Skeletal muscle satellite cell (primary cell): Measurements from ENCODE around the gene PSMD8.
"Not testable (repeated sequence)": the region's sequence is repeated elsewhere in the genome, so short reads cannot be mapped to it uniquely, and the experiment has no call there.

Source experiments
- H3K27me3 ChIP-seq: 2 replicates; pipeline ENCODE4 v1.7.0; 2013; ENCODE audit warnings: low read length; ENCODE audit not compliant: control insufficient read depth, insufficient read depth
- H3K36me3 ChIP-seq: 2 replicates; pipeline ENCODE4 v1.7.0; 2013; ENCODE audit warnings: mild to moderate bottlenecking, control low read depth, low read length; ENCODE audit not compliant: insufficient read depth
- H3K4me1 ChIP-seq: 2 replicates; pipeline ENCODE4 v1.7.0; 2013; ENCODE audit warnings: low read length; ENCODE audit not compliant: control insufficient read depth, insufficient read depth
- H3K4me2 ChIP-seq: 2 replicates; pipeline ENCODE4 v1.7.0; 2013; ENCODE audit warnings: mild to moderate bottlenecking, low read length
- H3K4me3 ChIP-seq: 2 replicates; pipeline ENCODE4 v1.7.0; 2013; ENCODE audit warnings: low read length
- H3K9ac ChIP-seq: 2 replicates; pipeline ENCODE4 v1.7.0; 2013; ENCODE audit warnings: mild to moderate bottlenecking, low read depth, low read length, moderate library complexity
- H3K9me3 ChIP-seq: replicated peaks from 2 replicates; pipeline ENCODE4 v1.7.0; 2013; ENCODE audit warnings: mild to moderate bottlenecking, control low read depth, low read length

Gene PSMD8

GRCh38 chr19:38362946-38363688 is 11.3 kb upstream of the PSMD8 start:
- not testable (repeated sequence) for H3K4me1 ChIP-seq, H3K9me3 ChIP-seq, H3K9ac ChIP-seq, H3K36me3 ChIP-seq
- Histone ChIP-seq H3K27me3 (peaks cover 46% of the 10 kb centered on the region), H3K4me2 (peak overlapping the region; percentile 88), H3K4me3 (peak overlapping the region; percentile 73)

DNA sequence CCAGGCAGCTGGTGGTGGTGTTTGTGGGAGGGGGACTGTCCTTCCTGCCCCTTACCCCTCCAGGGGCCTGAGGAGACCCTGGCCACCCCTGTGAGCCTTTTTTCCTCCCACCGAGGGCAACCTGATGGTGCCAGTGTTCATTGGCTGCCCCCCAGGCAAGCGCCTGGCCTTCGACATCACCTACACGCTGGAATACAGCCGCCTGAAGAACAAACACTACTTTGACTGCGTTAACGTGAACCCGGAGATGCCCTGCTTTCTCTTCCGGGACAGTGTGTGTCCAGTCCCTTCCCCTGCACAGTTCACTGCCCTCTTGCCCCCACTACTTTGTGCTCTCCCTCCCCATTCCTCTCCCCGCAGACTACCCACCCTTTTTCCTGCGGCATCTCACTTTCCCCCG is 7.3 kb upstream of the PSMD8 start:
- Histone ChIP-seq H3K4me2 (no peak overlapping the region), H3K4me1 (peaks cover 4% of the 10 kb centered on the region), H3K36me3 (no peaks in the 10 kb centered on the region), H3K9me3 (no peaks in the 10 kb centered on the region), H3K9ac (no peak overlapping the region), H3K4me3 (no peak overlapping the region), H3K27me3 (peaks cover 21% of the 10 kb centered on the region)

DNA sequence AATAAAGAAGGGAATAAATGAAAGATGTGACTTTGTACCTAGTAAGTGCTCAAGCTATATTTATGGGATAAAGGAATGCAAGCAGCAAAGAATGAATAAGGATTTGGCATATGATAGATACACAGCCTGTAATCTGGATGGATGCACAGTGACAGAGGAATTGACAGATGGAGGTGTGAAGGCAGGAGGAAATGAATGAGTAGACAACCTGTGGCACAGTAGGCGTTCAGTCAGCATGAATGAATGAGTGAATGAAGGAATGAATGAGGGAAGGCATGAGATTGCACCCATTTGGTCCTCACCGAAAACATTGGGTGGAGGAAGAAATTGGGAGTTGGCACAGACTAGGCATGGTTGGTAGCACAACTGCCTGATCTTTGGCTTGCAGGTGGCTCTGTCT is 4.8 kb upstream of the PSMD8 start:
- no peak overlapping the region for H3K9ac ChIP-seq
- no peaks in the 10 kb centered on the region for H3K36me3 ChIP-seq
- H3K4me3 ChIP-seq, result no peak overlapping the region
- peaks cover 21% of the 10 kb centered on the region for H3K27me3 ChIP-seq
- peaks cover 4% of the 10 kb centered on the region for H3K4me1 ChIP-seq
- H3K9me3 ChIP-seq, result no peaks in the 10 kb centered on the region
- no peak overlapping the region for H3K4me2 ChIP-seq

DNA sequence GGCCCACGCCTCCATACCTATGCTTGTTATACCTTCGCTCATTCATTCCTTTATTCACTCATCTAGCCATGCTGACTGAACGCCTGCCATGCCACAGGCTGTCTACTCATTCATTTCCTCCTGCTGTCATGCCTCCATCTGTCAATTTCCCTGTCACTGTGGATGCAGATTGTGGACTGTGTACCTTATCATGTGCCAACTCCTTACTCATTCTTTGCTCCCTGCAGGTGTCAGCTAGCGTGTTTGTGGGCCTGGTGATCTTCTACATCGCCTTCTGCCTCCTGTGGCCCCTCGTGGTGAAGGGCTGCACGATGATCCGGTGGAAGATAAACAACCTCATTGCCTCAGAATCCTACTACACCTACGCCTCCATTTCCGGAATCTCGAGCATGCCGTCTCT is 4.1 kb upstream of the PSMD8 start:
- Histone ChIP-seq H3K4me2 (no peak overlapping the region), H3K9ac (no peak overlapping the region), H3K27me3 (peaks cover 21% of the 10 kb centered on the region), H3K9me3 (no peaks in the 10 kb centered on the region), H3K36me3 (no peaks in the 10 kb centered on the region), H3K4me1 (peaks cover 4% of the 10 kb centered on the region), H3K4me3 (no peak overlapping the region)

DNA sequence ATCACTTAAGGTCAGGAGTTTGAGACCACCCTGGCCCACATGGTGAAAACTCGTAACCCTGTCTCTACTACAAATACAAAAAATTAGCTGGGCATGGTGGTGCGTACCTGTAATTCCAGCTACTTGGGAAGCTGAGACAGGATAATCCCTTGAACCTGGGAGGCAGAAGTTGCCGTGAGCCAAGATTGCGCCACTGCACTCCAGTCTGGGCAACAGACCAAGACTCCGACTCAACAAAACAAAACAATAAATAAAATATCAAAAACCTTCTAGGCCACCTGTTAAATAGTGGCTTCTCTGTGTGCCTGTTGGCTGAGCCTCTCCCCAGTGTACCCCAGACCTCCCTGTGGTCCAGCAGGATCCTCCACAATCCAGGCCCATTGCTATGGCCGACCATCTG is 3.3 kb upstream of the PSMD8 start:
- Histone ChIP-seq H3K9me3 (no peaks in the 10 kb centered on the region), H3K4me1 (peaks cover 9% of the 10 kb centered on the region), H3K27me3 (peaks cover 21% of the 10 kb centered on the region), H3K4me2 (no peak overlapping the region), H3K4me3 (no peak overlapping the region), H3K36me3 (peaks cover 2% of the 10 kb centered on the region), H3K9ac (no peak overlapping the region)

- H3K9ac ChIP-seq, result peak overlapping the region; percentile 67
- H3K4me1 ChIP-seq, result peaks cover 18% of the 10 kb centered on the region
- H3K9me3 ChIP-seq, result no peaks in the 10 kb centered on the region
- peaks cover 20% of the 10 kb centered on the region for H3K36me3 ChIP-seq
- H3K27me3 ChIP-seq, result peaks cover 8% of the 10 kb centered on the region
- peak overlapping the region; percentile 95 for H3K4me3 ChIP-seq
- H3K4me2 ChIP-seq, result peak overlapping the region; percentile 94
Observed at GRCh38 chr19:38373907-38374331, 452 bp upstream of the PSMD8 start.

DNA sequence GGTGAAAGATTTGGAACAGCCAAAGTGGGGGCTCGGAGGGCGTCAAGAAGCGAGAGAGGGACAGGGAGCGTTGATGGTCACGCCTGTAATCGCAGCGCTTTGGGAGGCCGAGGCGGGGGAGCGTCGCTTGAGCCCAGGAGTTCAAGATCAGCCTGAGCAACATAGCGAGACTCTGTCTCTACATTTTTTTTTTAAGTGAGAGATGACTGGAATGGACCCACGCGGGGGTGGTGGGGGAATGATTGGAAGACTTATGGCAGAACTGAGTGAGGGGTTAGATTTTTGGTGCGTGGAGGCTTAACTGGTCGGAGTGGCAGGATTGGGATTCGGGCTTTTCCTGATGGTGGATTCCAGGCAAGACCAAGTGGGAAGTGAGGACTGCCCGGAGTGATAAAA is 725 bp downstream of the PSMD8 start:
- Histone ChIP-seq H3K4me1 (peaks cover 18% of the 10 kb centered on the region), H3K36me3 (peaks cover 29% of the 10 kb centered on the region), H3K9ac (peak overlapping the region; percentile 99), H3K27me3 (peaks cover 8% of the 10 kb centered on the region), H3K4me2 (peak overlapping the region; percentile 89), H3K9me3 (no peaks in the 10 kb centered on the region), H3K4me3 (peak overlapping the region; percentile 95)

GRCh38 chr19:38375748-38376147 is 1.4 kb downstream of the PSMD8 start:
- H3K9ac ChIP-seq, result peak overlapping the region; percentile 99
- peaks cover 35% of the 10 kb centered on the region for H3K36me3 ChIP-seq
- H3K27me3 ChIP-seq, result peaks cover 3% of the 10 kb centered on the region
- H3K4me1 ChIP-seq, result peaks cover 18% of the 10 kb centered on the region
- peak overlapping the region; percentile 89 for H3K4me2 ChIP-seq
- H3K4me3 ChIP-seq, result peak overlapping the region; percentile 95
- H3K9me3 ChIP-seq, result no peaks in the 10 kb centered on the region

- Histone ChIP-seq H3K4me1 (peaks cover 18% of the 10 kb centered on the region), H3K9ac (peak overlapping the region; percentile 99), H3K4me2 (peak overlapping the region; percentile 89), H3K36me3 (peaks cover 44% of the 10 kb centered on the region), H3K9me3 (no peaks in the 10 kb centered on the region), H3K4me3 (peak overlapping the region; percentile 95), H3K27me3 (no peaks in the 10 kb centered on the region)
Observed at GRCh38 chr19:38376576-38376975, 2.2 kb downstream of the PSMD8 start.

DNA sequence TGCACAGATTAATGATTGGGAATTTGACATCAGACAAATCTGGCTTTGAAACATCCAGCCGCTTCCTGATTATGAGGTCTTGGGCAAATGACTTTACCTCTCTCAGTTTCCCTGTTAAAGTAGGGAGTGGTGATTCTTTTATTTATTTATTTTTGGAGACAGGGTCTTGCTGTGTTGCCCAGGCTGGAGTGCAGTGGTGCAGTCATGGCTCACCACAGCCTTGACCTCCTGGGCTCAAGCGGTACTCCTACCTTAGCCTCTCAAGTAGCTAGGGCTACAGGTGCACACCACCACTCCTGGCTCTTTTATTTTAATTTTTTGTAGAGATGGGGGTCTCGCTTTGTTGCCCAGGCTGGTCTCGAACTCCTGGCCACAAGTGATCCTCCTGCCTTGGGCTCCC is 2.7 kb downstream of the PSMD8 start:
- H3K9ac ChIP-seq, result no peak overlapping the region
- peak overlapping the region; percentile 95 for H3K4me3 ChIP-seq
- no peaks in the 10 kb centered on the region for H3K27me3 ChIP-seq
- H3K4me1 ChIP-seq, result peaks cover 18% of the 10 kb centered on the region
- H3K36me3 ChIP-seq, result peaks cover 48% of the 10 kb centered on the region
- H3K4me2 ChIP-seq, result peak overlapping the region; percentile 89
- no peaks in the 10 kb centered on the region for H3K9me3 ChIP-seq

GRCh38 chr19:38378866-38379265 is 4.5 kb downstream of the PSMD8 start:
- no peak overlapping the region for H3K9ac ChIP-seq
- peaks cover 64% of the 10 kb centered on the region for H3K36me3 ChIP-seq
- H3K4me2 ChIP-seq, result no peak overlapping the region
- H3K4me1 ChIP-seq, result peaks cover 16% of the 10 kb centered on the region
- H3K9me3 ChIP-seq, result no peaks in the 10 kb centered on the region
- no peak overlapping the region for H3K4me3 ChIP-seq
- H3K27me3 ChIP-seq, result no peaks in the 10 kb centered on the region

DNA sequence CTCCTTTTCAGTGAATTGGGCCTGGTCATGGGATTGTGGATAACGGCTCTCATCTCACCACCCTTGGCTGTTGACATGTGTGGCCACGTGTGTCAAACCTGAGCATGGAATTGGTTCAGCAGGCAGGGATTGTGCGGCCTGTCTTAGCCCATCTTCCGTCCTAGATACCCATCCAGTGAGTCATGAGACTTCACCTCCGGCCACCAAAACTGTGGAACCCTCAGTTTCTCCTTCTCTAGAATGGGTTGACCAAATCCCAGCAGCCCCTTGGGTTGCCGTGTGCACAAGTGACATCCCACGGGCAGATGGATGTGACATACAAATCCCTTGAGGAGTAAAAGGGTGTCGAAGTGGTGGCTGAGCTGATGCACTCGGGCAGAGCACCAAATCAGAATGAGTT is 6.8 kb downstream of the PSMD8 start:
- no peaks in the 10 kb centered on the region for H3K27me3 ChIP-seq
- no peak overlapping the region for H3K9ac ChIP-seq
- H3K36me3 ChIP-seq, result peaks cover 78% of the 10 kb centered on the region
- H3K4me1 ChIP-seq, result peaks cover 8% of the 10 kb centered on the region
- H3K9me3 ChIP-seq, result no peaks in the 10 kb centered on the region
- H3K4me2 ChIP-seq, result no peak overlapping the region
- no peak overlapping the region for H3K4me3 ChIP-seq
